HG02885 (cell line): ENCODE results near the gene AKAP1.
"Not testable (repeated sequence)": the region's sequence is repeated elsewhere in the genome, so short reads cannot be mapped to it uniquely, and the experiment has no call there.

Source experiments
- ATAC-seq: cut with Tn5 transposase; IDR thresholded peaks from one replicate; pipeline ENCODE4 v1.9.1; 2021; ENCODE audit warnings: mild to moderate bottlenecking; ENCODE audit not compliant: unreplicated experiment, poor library complexity

The AKAP1 gene

DNA sequence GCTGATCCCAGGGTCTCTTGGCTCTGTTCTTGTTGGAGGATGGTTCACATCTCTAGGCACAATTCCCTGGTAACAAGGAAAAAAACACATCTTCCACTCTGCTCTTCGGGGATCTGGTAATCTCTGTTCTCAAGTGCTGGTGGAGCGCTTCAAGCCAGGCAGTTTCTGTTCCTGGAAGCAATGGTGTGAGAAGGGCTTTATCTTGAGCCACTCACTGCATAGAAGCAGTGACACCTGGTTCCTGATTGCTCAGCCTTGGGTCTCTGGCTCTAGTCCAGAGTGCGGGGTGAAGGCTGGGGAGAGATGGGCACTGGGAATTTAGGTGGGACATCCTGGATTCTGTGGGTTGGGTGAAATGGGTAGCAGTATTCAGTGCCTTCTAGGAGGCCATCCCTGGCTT lies 14.1 kb downstream of the AKAP1 start:
- peak; percentile 64 for ATAC-seq

- no peak for ATAC-seq
These were observed 17.1 kb downstream of the AKAP1 start for GRCh38 chr17:57102122-57102521.

DNA sequence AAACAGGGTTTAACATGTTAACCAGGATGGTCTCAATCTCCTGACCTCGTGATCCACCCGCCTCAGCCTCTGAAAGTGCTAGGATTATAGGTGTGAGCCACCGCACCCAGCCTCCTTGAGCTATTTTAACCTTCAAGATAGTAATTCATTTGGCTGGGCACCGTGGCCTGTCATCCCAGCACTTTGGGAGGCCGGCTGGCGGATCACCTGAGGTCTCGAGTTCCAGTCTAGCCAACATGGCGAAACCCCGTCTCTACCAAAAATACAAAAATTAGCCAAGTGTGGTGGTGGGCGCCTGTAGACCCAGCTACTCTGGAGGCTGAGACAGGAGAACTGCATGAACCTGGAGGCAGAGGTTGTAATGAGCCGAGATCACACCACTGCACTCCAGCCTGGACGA lies 17.6 kb downstream of the AKAP1 start:
- not testable (repeated sequence) for ATAC-seq

GRCh38 chr17:57104461-57105175 lies 19.6 kb downstream of the AKAP1 start:
- ATAC-seq = no peak

DNA sequence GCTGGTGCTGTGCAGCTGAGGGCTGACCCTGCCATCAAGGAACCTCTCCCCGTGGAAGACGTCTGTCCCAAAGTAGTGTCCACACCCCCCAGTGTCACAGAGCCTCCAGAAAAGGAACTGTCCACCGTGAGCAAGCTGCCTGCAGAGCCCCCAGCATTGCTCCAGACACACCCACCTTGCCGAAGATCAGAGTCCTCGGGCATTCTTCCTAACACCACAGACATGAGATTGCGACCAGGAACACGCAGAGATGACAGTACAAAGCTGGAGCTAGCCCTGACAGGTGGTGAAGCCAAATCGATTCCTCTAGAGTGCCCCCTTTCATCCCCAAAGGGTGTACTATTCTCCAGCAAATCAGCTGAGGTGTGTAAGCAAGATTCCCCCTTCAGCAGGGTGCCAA lies 20.5 kb downstream of the AKAP1 start:
- no peak for ATAC-seq

GRCh38 chr17:57106107-57106835 lies 21.2 kb downstream of the AKAP1 start:
- no peak for ATAC-seq

GRCh38 chr17:57106836-57107497 lies 21.9 kb downstream of the AKAP1 start:
- no peak for ATAC-seq

DNA sequence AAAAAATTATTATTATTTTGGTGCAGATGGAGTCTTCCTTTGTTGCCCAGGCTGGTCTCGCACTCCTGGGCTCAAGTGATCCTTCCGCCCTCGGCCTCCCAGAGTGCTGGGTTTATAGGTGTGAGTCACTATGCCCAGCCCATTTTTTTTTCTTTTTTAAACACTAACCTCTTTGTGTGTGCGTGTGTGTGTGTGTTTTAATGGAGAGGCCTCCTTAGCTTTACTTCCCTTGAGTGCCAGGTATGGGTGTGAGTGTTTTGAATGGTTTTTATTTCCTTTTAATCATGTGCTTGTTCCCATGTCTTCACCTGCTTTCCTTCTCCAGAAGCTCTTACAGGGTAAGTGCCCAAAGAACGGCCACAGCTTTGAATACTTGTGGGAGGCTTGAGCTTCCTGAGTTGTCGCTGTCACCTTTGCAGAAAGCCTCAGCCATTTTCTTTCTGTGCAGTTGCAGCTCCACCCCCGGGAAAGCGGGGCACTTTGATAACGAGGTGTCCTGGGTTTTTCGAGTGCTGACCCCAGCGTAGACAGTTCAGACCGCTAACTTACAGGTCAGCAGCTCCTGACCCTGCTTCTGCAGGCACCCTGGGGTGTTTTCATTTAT lies 22.6 kb downstream of the AKAP1 start:
- no peak for ATAC-seq

DNA sequence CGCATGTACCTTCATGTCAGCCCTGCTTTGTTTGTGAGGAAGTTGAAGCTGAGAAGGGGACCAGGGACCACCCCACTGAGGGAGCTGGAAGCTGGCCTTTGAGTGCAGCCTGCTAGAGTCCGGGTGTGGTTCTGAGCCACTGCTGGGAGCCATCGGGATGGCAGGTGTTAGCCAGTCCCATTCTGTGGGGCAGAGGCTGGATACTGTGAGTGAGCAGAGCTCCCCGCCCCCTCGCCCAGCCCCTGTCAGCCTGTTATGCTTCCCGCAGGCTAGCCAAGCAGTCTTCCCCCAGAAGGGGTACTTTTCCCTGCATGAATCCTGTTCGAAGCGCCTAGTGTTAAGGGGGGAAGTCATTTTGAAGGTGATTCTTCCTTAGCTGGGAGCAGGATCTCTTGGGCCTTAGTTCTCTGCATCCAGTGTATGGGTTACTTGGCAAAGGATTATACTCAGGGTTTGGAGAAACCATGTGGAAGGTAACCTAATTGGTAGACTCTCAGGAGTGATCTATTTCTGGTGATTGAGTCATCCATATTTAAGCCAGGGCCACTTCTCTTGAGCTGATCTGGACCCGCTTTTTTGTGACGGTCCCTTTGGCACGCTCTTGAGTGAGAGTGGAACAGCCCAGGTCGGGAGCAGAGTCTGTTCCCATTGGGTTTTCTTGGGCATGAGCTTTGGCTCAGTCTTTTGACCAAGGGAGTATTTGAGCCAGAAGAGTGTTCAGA lies 23.8 kb downstream of the AKAP1 start:
- no peak for ATAC-seq

GRCh38 chr17:57109393-57110151 lies 24.5 kb downstream of the AKAP1 start:
- ATAC-seq = no peak

GRCh38 chr17:57110152-57110542 lies 25.1 kb downstream of the AKAP1 start:
- ATAC-seq = no peak

GRCh38 chr17:57110579-57111325 lies 25.7 kb downstream of the AKAP1 start:
- no peak for ATAC-seq

GRCh38 chr17:57111386-57111785 lies 26.3 kb downstream of the AKAP1 start:
- ATAC-seq = no peak

DNA sequence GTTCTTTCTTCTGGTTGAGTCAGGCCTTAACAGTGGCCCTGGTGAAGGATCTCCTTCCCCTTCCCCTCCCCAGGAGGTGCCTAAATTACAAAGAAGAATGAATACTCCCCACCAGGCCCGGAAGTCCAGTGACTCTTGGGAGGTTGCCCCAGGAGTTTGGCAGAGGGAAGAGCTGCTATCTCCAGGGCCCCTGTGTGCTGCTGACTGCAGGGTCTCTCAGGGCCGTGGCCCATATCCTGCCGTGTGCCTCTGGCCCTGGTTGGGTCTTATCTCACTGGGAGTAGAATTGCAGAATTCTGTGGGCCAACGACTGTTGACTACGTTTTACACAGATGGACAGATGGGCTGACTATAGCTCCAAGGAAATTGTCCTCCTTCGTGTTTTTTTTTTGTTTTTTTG lies 28.0 kb downstream of the AKAP1 start:
- no peak for ATAC-seq

DNA sequence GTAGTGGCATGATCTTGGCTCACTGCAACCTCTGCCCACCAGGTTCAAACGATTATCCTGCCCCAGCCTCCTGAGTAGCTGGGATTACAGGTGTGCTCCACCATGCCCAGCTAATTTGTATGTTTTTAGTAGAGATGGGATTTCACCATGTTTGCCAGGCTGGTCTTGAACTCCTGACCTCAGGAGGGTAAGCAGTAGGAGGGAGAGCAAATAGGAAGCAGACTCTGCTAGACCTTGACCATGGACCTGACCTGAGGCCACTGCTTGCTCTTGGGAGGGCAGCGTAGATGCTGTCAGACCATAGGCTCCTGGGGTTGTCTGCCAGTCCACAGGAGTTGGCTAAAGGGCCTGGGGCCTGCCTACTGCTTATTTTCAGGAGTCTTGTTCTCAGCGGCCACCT lies 28.6 kb downstream of the AKAP1 start:
- ATAC-seq = no peak

DNA sequence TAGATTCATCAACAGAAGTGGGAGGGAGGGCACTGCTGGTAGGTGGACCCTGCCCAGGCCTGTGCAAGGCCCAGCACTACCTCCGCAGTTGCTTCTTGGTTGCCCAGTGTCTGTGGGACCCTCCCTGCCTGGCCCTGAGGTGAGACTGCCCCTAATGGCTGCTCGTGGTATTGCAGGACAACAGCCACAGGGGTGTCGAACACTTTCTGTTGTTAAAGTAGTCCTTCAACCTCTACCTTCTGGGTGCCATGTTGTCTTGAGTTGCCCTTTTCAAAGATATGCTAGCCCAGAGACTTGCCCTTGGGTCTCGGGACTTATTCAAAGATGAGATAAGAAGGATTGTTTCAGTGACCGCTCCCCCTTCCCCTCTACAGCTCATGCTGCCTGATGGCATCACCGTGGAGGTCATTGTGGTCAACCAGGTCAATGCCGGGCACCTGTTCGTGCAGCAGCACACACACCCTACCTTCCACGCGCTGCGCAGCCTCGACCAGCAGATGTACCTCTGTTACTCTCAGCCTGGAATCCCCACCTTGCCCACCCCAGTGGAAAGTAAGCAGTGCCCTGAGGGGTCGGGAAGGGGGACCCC lies 29.1 kb downstream of the AKAP1 start:
- peak; percentile 50 for ATAC-seq

GRCh38 chr17:57115377-57115776 lies 30.3 kb downstream of the AKAP1 start:
- no peak for ATAC-seq

DNA sequence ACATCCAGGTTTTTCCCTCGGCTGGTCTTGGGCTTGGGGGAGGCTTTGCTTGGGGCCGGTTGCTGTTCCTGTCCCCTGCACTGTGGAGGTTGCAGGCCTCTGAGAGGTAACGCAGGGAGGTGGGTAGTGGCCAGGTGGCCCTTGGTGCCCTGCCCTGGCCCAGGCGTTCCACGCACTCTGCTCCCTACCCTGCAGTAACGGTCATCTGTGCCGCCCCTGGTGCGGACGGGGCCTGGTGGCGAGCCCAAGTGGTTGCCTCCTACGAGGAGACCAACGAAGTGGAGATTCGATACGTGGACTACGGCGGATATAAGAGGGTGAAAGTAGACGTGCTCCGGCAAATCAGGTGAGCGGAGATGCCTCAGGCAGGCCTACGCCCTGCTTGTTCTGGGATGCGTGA lies 30.9 kb downstream of the AKAP1 start:
- ATAC-seq = no peak

GRCh38 chr17:57117798-57118197 lies 32.8 kb downstream of the AKAP1 start:
- no peak for ATAC-seq
